K562 (cell line): ENCODE data around the gene ZNF747. TPM values are rescaled to one million over a fixed set of nuclear protein-coding genes. Genes with fewer than 3 reads are reported as not detected.
"Not testable (repeated sequence)": the region's sequence is repeated elsewhere in the genome, so short reads cannot be mapped to it uniquely, and the experiment has no call there.

Experiments used
- ARID1B ChIP-seq: fragments of 450-650 bp; IDR thresholded peaks from 2 replicates; pipeline ENCODE4 v1.6.1; 2016; ENCODE audit warnings: antibody characterized with exemption, mild to moderate bottlenecking, inconsistent platforms
- FOXA3 ChIP-seq, 2 experiments: fragments of 450-650 bp in 1 of 2; sonication (generic) in 1 of 2; formaldehyde crosslinking; IDR thresholded peaks in 1 of 2; conservative IDR thresholded peaks in 1 of 2; 2 replicates each; pipeline versions ENCODE4 v1.4.0 to v1.8.0; 2020 to 2022; ENCODE audit warnings: mild to moderate bottlenecking in 2 of 2, missing genetic modification reagents in 1 of 2
- HDAC1 ChIP-seq, 2 experiments: fragments of 450-650 bp; IDR thresholded peaks; 2 replicates each; pipeline ENCODE4 v1.6.1; 2016 to 2017; ENCODE audit warnings: inconsistent platforms in 1 of 2, mild to moderate bottlenecking in 1 of 2, moderate library complexity in 1 of 2
- HDAC2 ChIP-seq: fragments of 450-650 bp; IDR thresholded peaks from 2 replicates; pipeline ENCODE4 v1.6.1; 2016; ENCODE audit warnings: mild to moderate bottlenecking
- JUND ChIP-seq, 2 experiments: IDR thresholded peaks; 2 replicates in 1 of 2; 3 replicates in 1 of 2; pipeline ENCODE4 v1.6.1; 2011; ENCODE audit warnings: borderline replicate concordance in 2 of 2, low read depth in 2 of 2, low read length in 2 of 2, improper control_type of control experiment in 1 of 2, missing biosample characterization in 1 of 2, missing genetic modification characterization in 1 of 2, missing genetic modification reagents in 1 of 2
- KAT7 ChIP-seq: sonication (generic); formaldehyde crosslinking; IDR thresholded peaks from 2 replicates; pipeline ENCODE4 v1.8.0; 2022; ENCODE audit warnings: missing genetic modification reagents, mild to moderate bottlenecking, borderline replicate concordance
- KDM1A ChIP-seq, 2 experiments: fragments of 450-650 bp; IDR thresholded peaks; 2 replicates each; pipeline ENCODE4 v1.6.1; 2016; ENCODE audit warnings: mild to moderate bottlenecking in 2 of 2
- KLF16 ChIP-seq: IDR thresholded peaks from 2 replicates; pipeline ENCODE4 v1.6.1; 2016; ENCODE audit warnings: antibody characterized with exemption
- NCOR1 ChIP-seq: fragments of 450-650 bp; IDR thresholded peaks from 2 replicates; pipeline ENCODE4 v1.6.1; 2016; ENCODE audit warnings: mild to moderate bottlenecking, moderate library complexity
- NR2C1 ChIP-seq, 2 experiments: fragments of 450-650 bp; IDR thresholded peaks; 2 replicates each; pipeline ENCODE4 v1.6.1; 2017; ENCODE audit warnings: mild to moderate bottlenecking in 2 of 2, antibody characterized with exemption in 1 of 2, inconsistent platforms in 1 of 2, missing compliant biosample characterization in 1 of 2, missing genetic modification characterization in 1 of 2
- PBX2 ChIP-seq, 2 experiments: IDR thresholded peaks in 1 of 2; conservative IDR thresholded peaks in 1 of 2; 2 replicates each; pipeline ENCODE4 v1.6.1; 2016; ENCODE audit warnings: low read depth in 2 of 2, mild to moderate bottlenecking in 1 of 2, missing compliant biosample characterization in 1 of 2, missing genetic modification characterization in 1 of 2, moderate library complexity in 1 of 2
- POLR2AphosphoS5 ChIP-seq: IDR thresholded peaks from 2 replicates; pipeline ENCODE4 v1.6.1; 2011; ENCODE audit warnings: mild to moderate bottlenecking, low read depth, low read length, moderate library complexity; ENCODE audit not compliant: control insufficient read depth, insufficient read depth
- SOX6 ChIP-seq: fragments of 450-650 bp; IDR thresholded peaks from 2 replicates; pipeline ENCODE4 v1.6.1; 2014; ENCODE audit warnings: mild to moderate bottlenecking
- TAL1 ChIP-seq: fragments of 450-650 bp; IDR thresholded peaks from 2 replicates; pipeline ENCODE4 v1.6.1; 2016; ENCODE audit warnings: mild to moderate bottlenecking
- TBL1XR1 ChIP-seq, 2 experiments: IDR thresholded peaks; 2 replicates each; pipeline ENCODE4 v1.6.1; 2012; ENCODE audit warnings: improper control_type of control experiment in 2 of 2, low read length in 2 of 2, mild to moderate bottlenecking in 1 of 2
- TEAD1 ChIP-seq, 2 experiments: fragments of 450-650 bp in 1 of 2; sonication (generic) in 1 of 2; formaldehyde crosslinking; IDR thresholded peaks; 2 replicates each; pipeline versions ENCODE4 v1.4.0 to v1.8.0; 2020 to 2022; ENCODE audit warnings: mild to moderate bottlenecking in 2 of 2, missing genetic modification reagents in 1 of 2
- TRIM24 ChIP-seq, 2 experiments: fragments of 450-650 bp; IDR thresholded peaks; 2 replicates each; pipeline ENCODE4 v1.6.1; 2016
- polyA plus RNA-seq, 8 experiments: library from polyadenylated mRNA; depleted of rRNA in 4 of 8; stranded (reverse) in 5 of 8; unstranded in 3 of 8; fragments of >200 nt; fragmentation: Nextera tagmentation in 2 of 8; fragmentation: Illumina TruSeq in 1 of 8; extraction: Ambion mirVana in 2 of 8; extraction: Trizol in 1 of 8; gene quantifications; 2 replicates each; pipeline versions ENCODE4 v1.2.1 to v1.2.3, GENCODE V29; 2011 to 2014; ENCODE audit warnings: inconsistent platforms in 1 of 8, missing spikeins in 1 of 8
- total RNA-seq, 7 experiments: library from RNA; depleted of rRNA in 6 of 7; stranded (reverse); fragments of >200 nt in 6 of 7; fragmentation: Illumina TruSeq in 2 of 7; extraction: Trizol in 2 of 7; gene quantifications; 2 replicates each; pipeline versions ENCODE4 v1.2.1 to v1.2.3, GENCODE V29; 2011 to 2021; ENCODE audit warnings: low replicate concordance in 1 of 7
- TF ChIP-seq, protein P1 (sequence below), 2 experiments: fragments of 250-450 bp in 1 of 2; fragments of 450-650 bp in 1 of 2; sonication (Bioruptor Pico) in 1 of 2; IDR thresholded peaks; 2 replicates each; pipeline versions ENCODE4 v1.6.1 to v1.8.0; 2016 to 2021; ENCODE audit warnings: mild to moderate bottlenecking in 2 of 2, moderate library complexity in 2 of 2, missing compliant biosample characterization in 1 of 2, missing genetic modification characterization in 1 of 2
- TF ChIP-seq, protein P2 (sequence below), 2 experiments: fragments of 450-650 bp; conservative IDR thresholded peaks; 2 replicates each; pipeline ENCODE4 v1.6.1; 2017; ENCODE audit warnings: mild to moderate bottlenecking in 2 of 2, moderate library complexity in 2 of 2
- TF ChIP-seq, protein P3 (sequence below): fragments of 450-650 bp; IDR thresholded peaks from 2 replicates; pipeline ENCODE4 v1.6.1; 2016

The ZNF747 gene
- total and polyA plus RNA-seq, 9 of the 15 experiments (the other 6 are each of a cell fraction or from before 2014, with no cell fraction given): 0.14 to 3.3 (median 1.5) TPM

DNA sequence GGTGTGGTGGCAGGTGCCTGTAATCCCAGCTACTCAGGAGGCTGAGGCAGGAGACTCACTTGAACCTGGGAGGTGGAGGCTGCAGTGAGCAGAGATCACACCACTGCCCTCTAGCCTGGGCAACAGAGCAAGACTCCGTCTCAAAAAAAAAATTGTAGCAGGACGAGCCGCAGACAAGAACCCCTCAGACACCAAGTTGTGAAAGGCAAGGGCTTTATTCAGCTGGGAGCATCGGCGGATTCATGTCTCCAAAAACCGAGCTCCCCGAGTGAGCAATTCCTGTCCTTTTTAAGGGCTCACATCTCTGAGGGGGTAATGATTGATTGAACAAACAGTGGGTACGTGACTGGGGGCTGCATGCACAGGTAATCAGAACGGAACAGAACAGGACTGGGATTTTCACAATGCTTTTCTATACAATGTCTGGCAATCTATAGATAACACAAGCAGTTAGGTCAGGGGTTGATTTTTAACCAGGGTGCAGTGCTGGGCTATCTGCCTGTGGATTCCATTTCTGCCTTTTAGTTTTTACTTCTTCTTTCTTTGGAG lies 6.3 kb upstream of the ZNF747 start (continued):
- TF ChIP-seq, protein P1, sequence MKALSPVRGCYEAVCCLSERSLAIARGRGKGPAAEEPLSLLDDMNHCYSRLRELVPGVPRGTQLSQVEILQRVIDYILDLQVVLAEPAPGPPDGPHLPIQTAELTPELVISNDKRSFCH (CRISPR knock-in tag; IDR thresholded peaks at IDR 0.05): not testable (repeated sequence)
- TF ChIP-seq, protein P1 (tag; IDR thresholded peaks at IDR 0.05): 0 out of 2 replicates have a peak, but pooled peaks have one; percentile 38
- TF ChIP-seq ARID1B: peak; percentile 88
- TF ChIP-seq NCOR1: peak; percentile 84
- peak; percentile 65; the same call in 1 of the 2 replicates for TF ChIP-seq KLF16
- TF ChIP-seq HDAC2: peak; percentile 72; the same call in 1 of the 2 replicates
- TF ChIP-seq TRIM24 (IDR thresholded peaks at IDR 0.05): peak in 1 of 2 experiments; percentile 50; a peak in 2 of 4 replicates
- TF ChIP-seq, protein P2, sequence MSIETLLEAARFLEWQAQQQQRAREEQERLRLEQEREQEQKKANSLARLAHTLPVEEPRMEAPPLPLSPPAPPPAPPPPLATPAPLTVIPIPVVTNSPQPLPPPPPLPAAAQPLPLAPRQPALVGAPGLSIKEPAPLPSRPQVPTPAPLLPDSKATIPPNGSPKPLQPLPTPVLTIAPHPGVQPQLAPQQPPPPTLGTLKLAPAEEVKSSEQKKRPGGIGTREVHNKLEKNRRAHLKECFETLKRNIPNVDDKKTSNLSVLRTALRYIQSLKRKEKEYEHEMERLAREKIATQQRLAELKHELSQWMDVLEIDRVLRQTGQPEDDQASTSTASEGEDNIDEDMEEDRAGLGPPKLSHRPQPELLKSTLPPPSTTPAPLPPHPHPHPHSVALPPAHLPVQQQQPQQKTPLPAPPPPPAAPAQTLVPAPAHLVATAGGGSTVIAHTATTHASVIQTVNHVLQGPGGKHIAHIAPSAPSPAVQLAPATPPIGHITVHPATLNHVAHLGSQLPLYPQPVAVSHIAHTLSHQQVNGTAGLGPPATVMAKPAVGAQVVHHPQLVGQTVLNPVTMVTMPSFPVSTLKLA (conservative IDR thresholded peaks at IDR 0.05): peak in 1 of 2 experiments; percentile 32; a peak in 1 of 4 replicates
- TF ChIP-seq KDM1A (IDR thresholded peaks at IDR 0.05): peak; percentile 96 to 98
- TF ChIP-seq NR2C1 (IDR thresholded peaks at IDR 0.05): peak; percentile 55
- 0 out of 2 replicates have a peak, but pooled peaks have one; percentile 35 for TF ChIP-seq NR2C1 (tag; IDR thresholded peaks at IDR 0.05)
- peak; percentile 25; the same call in 1 of the 2 replicates for TF ChIP-seq KAT7 (CRISPR knock-in tag)
- peak; percentile 84 for TF ChIP-seq TAL1
- TF ChIP-seq FOXA3 (CRISPR knock-in tag; conservative IDR thresholded peaks at IDR 0.05 in 1 of 2, IDR thresholded peaks at IDR 0.05 in 1 of 2): 0 out of 4 replicates have a peak, but pooled peaks of 1 of the 2 experiments have one; percentile 65
- peak in 1 of 2 experiments; percentile 92; a peak in 2 of 4 replicates for TF ChIP-seq HDAC1 (IDR thresholded peaks at IDR 0.05)
- TF ChIP-seq JUND (IDR thresholded peaks at IDR 0.05; ENCODE audit: borderline replicate concordance, low read depth, low read length); PBX2 (CRISPR knock-in tag; IDR thresholded peaks at IDR 0.05; ENCODE audit: low read depth): not testable (repeated sequence)
- TF ChIP-seq JUND (tag; IDR thresholded peaks at IDR 0.05; ENCODE audit: borderline replicate concordance, low read depth, low read length): peak; percentile 19; the same call in 1 of the 3 replicates
- TF ChIP-seq TBL1XR1 (IDR thresholded peaks at IDR 0.05; ENCODE audit: low read length in 2 of 2): 0 out of 4 replicates have a peak, but pooled peaks of 1 of the 2 experiments have one; percentile 14
- TF ChIP-seq PBX2 (tag; conservative IDR thresholded peaks at IDR 0.05; ENCODE audit: low read depth): peak; percentile 42; the same call in 1 of the 2 replicates
- TF ChIP-seq SOX6: peak; percentile 92
- TF ChIP-seq TEAD1 (CRISPR knock-in tag; IDR thresholded peaks at IDR 0.05): peak in 1 of 2 experiments; percentile 49; a peak in 1 of 4 replicates
- TF ChIP-seq, protein P3, sequence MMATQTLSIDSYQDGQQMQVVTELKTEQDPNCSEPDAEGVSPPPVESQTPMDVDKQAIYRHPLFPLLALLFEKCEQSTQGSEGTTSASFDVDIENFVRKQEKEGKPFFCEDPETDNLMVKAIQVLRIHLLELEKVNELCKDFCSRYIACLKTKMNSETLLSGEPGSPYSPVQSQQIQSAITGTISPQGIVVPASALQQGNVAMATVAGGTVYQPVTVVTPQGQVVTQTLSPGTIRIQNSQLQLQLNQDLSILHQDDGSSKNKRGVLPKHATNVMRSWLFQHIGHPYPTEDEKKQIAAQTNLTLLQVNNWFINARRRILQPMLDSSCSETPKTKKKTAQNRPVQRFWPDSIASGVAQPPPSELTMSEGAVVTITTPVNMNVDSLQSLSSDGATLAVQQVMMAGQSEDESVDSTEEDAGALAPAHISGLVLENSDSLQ: peak; percentile 22; the same call in 1 of the 2 replicates
- TF ChIP-seq POLR2AphosphoS5: peak; percentile 31; the same call in 1 of the 2 replicates
